Heart left ventricle (tissue), 16 donors: ENCODE results near the gene BEND7. TPM values are rescaled to one million over a fixed set of nuclear protein-coding genes. Genes with fewer than 3 reads are reported as not detected.

ENCODE experiments used
- ATAC-seq, 4 donors: fragments of 200-7000 bp; cut with Tn5 transposase; one replicate each; pipeline ENCODE4 v1.9.1; 2020 to 2022; ENCODE audit warnings: moderate library complexity in 4 of 4, mild to moderate bottlenecking in 3 of 4, moderate number of reproducible peaks in 1 of 4
- DNase-seq, 5 donors: peaks; one replicate each; pipeline ENCODE4 v3.0.0-alpha.2; 2020
- H3K27ac ChIP-seq, 12 donors: fragments of 200-600 bp; sonication (generic) in 4 of 12; one replicate each; pipeline versions ENCODE4 v1.5.0 to v1.8.0; 2016 to 2022; ENCODE audit warnings: mild to moderate bottlenecking in 2 of 12
- H3K27me3 ChIP-seq, 9 donors: fragments of 200-600 bp; sonication (generic) in 2 of 9; one replicate each; pipeline versions ENCODE4 v1.5.1 to v1.8.0; 2016 to 2022; ENCODE audit warnings: mild to moderate bottlenecking in 3 of 9
- H3K36me3 ChIP-seq, 9 donors: fragments of 200-600 bp; sonication (generic) in 2 of 9; one replicate each; pipeline versions ENCODE4 v1.5.0 to v1.8.0; 2018 to 2022; ENCODE audit warnings: mild to moderate bottlenecking in 2 of 9
- H3K4me1 ChIP-seq, 12 donors: fragments of 200-600 bp; sonication (generic) in 4 of 12; one replicate each; pipeline versions ENCODE4 v1.5.0 to v1.8.0; 2016 to 2022; ENCODE audit warnings: mild to moderate bottlenecking in 3 of 12
- H3K4me3 ChIP-seq, 12 donors: fragments of 200-600 bp; sonication (generic) in 4 of 12; one replicate each; pipeline versions ENCODE4 v1.5.0 to v1.8.0; 2017 to 2022; ENCODE audit warnings: mild to moderate bottlenecking in 9 of 12, moderate library complexity in 4 of 12
- H3K9me3 ChIP-seq, 12 donors: fragments of 200-600 bp; sonication (generic) in 4 of 12; one replicate each; pipeline versions ENCODE4 v1.5.0 to v1.8.0; 2016 to 2022; ENCODE audit warnings: mild to moderate bottlenecking in 1 of 12
- CTCF ChIP-seq, 12 donors: fragments of 200-600 bp; sonication (generic) in 4 of 12; IDR thresholded peaks; one replicate each; pipeline versions ENCODE4 v1.5.0 to v1.8.0; 2018 to 2022; ENCODE audit warnings: antibody characterized with exemption in 12 of 12, mild to moderate bottlenecking in 5 of 12
- POLR2A ChIP-seq, 2 donors: fragments of 450-650 bp; IDR thresholded peaks; one replicate each; pipeline ENCODE4 v1.6.1; 2017; ENCODE audit warnings: antibody characterized with exemption in 2 of 2, mild to moderate bottlenecking in 2 of 2, moderate library complexity in 2 of 2
- WGBS, 4 donors: extraction: QIAGEN DNeasy Blood & Tissue Kit in 2 of 4; methylation state at CpG; one replicate each; pipeline versions ENCODE4 v1.1.5 to v1.1.7; 2013 to 2018; 5-methylcytosine and 5-hydroxymethylcytosine counted together
- intact Hi-C, 10 donors: fragments of 100-400 bp; cut with DNase I; formaldehyde crosslinking; loops; one replicate each; pipeline versions ENCODE4 v1.11.1 to v1.14.2; 2022
- polyA plus RNA-seq, 2 donors: library from polyadenylated mRNA; stranded (reverse); fragments of 200-250 nt; gene quantifications; one replicate each; pipeline ENCODE4 v1.2.3, GENCODE V29; 2013
- total RNA-seq, 9 donors: library from RNA; depleted of rRNA in 2 of 9; stranded (reverse); fragments of >200 nt in 2 of 9; fragmentation: NEBNext Ultra II Directional in 3 of 9; extraction: Animal tissue kit (Norgen Biotek cat#: 25700) in 3 of 9; gene quantifications; one replicate each; pipeline versions ENCODE4 v1.1.0 to v1.2.4, GENCODE V29; 2016 to 2023
- donor health status: ischemic (EF 13 %, LVEDD 7.1; RV severe dilation, severe dysfunction).
- donor health status: healthy with polysubstance abuse.
- donor health status: DM: no; HTN: yes; CAD: no.
- donor health status: DM: no; HTN: no; CAD: no.
- donor health status: ischemic (EF 25% LVEDD 6.9; RV normal size, moderate dysfunction).
- donor health status: ischemic (EF 25% LVEDD 5.7; RV mildly dilated, moderate dysfunction).
- donor health status: healthy.
- donor health status: DM: yes; HTN: yes; CAD: no.
- donor health status: ischemic (EF 35%, LVEDD 5.7; RV mildly dilated, moderate dysfunction).
- donor health status: nonischemic (EF 11% LVEDD 7.7; RV severe dilation, severe dysfunction).
- donor health status: DM: yes; HTN: yes; CAD: no.
- donor health status: PGD.
- donor health status: ischemic (EF 29% LVEDD 5.4; RV normal size, mild dysfunction).
- donor health status: nonischemic (EF 23%, LVEDD 6.1; RV moderate dilation, normal function).

BEND7 gene
- total and polyA plus RNA-seq, 11 donors: 5.5 to 30.5 (median 11.9) TPM

- H3K36me3 ChIP-seq: peaks cover 0 to 8% (median 0%) of the 10 kb centered on the region in 9 donors
- no peaks in the 10 kb centered on the region for H3K27me3 ChIP-seq
- no peaks in the 10 kb centered on the region for H3K4me1 ChIP-seq
- 88 to 93% (median 91%) methylated on average over 4 of the region's 4 CpGs for WGBS, 4 donors
- no peak overlapping the region for H3K4me3 ChIP-seq
- no peak overlapping the region for H3K27ac ChIP-seq
- DNase-seq (no peak), ATAC-seq (no peak)
- intact Hi-C loops: no loop called here
- no peaks in the 10 kb centered on the region for H3K9me3 ChIP-seq
- TF ChIP-seq CTCF (IDR thresholded peaks at IDR 0.05) (no peak), POLR2A (IDR thresholded peaks at IDR 0.05) (no peak)
Measured at GRCh38 chr10:13458687-13459012, 70.2 kb downstream of the BEND7 start.

- ATAC-seq (no peak), DNase-seq (no peak)
- Histone ChIP-seq H3K4me3 (no peak overlapping the region), H3K9me3 (no peaks in the 10 kb centered on the region), H3K4me1 (no peaks in the 10 kb centered on the region), H3K36me3 (peaks cover 0 to 8% (median 0%) of the 10 kb centered on the region in 9 donors), H3K27ac (no peak overlapping the region), H3K27me3 (no peaks in the 10 kb centered on the region)
- intact Hi-C loops: no loop called here
- TF ChIP-seq POLR2A (IDR thresholded peaks at IDR 0.05): no peak
- no peak for TF ChIP-seq CTCF (IDR thresholded peaks at IDR 0.05)
- 87 to 91% (median 88%) methylated on average over 13 of the region's 13 CpGs for WGBS, 4 donors
Measured at GRCh38 chr10:13457958-13458686, 70.7 kb downstream of the BEND7 start.

- ATAC-seq (no peak), DNase-seq (no peak)
- TF ChIP-seq POLR2A (IDR thresholded peaks at IDR 0.05) (no peak), CTCF (IDR thresholded peaks at IDR 0.05) (no peak)
- Histone ChIP-seq H3K4me3 (no peak overlapping the region), H3K27me3 (no peaks in the 10 kb centered on the region), H3K36me3 (peaks cover 0 to 23% (median 5%) of the 10 kb centered on the region in 9 donors), H3K9me3 (no peaks in the 10 kb centered on the region), H3K4me1 (no peaks in the 10 kb centered on the region), H3K27ac (no peak overlapping the region)
- WGBS, 4 donors: 71 to 83% (median 77%) methylated on average over 8 of the region's 8 CpGs
- intact Hi-C loops: no loop called here
Measured at GRCh38 chr10:13453896-13454295, 74.9 kb downstream of the BEND7 start.

DNA sequence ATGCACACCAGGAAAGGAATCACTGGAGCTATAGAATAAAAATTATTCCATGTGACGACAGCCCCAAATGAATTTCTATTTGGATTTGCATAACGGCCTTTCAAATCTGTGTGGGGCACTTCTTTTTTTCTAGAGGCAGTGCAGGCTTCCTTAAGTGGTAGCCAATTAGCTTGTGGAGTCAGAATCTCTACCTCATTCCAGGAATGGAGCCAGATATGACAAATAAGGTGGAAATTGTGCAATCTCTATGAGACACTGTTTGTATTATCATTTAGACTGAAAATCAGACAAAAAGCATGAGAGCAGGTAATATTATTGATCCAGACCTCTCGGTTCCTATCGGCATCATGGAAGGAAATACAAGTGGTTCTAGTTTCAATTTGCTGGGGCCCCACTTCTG lies 78.7 kb downstream of the BEND7 start:
- peaks cover 0 to 48% (median 19%) of the 10 kb centered on the region in 9 donors for H3K36me3 ChIP-seq
- TF ChIP-seq CTCF (IDR thresholded peaks at IDR 0.05) (no peak), POLR2A (IDR thresholded peaks at IDR 0.05) (no peak)
- H3K4me3 ChIP-seq: no peak overlapping the region
- intact Hi-C loops: no loop called here
- H3K27me3 ChIP-seq: no peaks in the 10 kb centered on the region
- H3K27ac ChIP-seq: no peak overlapping the region
- no peak for DNase-seq
- H3K4me1 ChIP-seq: no peaks in the 10 kb centered on the region
- ATAC-seq: no peak
- no peaks in the 10 kb centered on the region for H3K9me3 ChIP-seq
- 90 to 96% (median 91%) methylated on average over 4 of the region's 4 CpGs for WGBS, 4 donors
